GM19043 (cell line): ENCODE data around the gene TECPR1.

Experiments used
- ATAC-seq: cut with Tn5 transposase; IDR thresholded peaks from one replicate; pipeline ENCODE4 v1.9.1; 2021; ENCODE audit warnings: low read depth; ENCODE audit not compliant: unreplicated experiment

The TECPR1 gene

DNA sequence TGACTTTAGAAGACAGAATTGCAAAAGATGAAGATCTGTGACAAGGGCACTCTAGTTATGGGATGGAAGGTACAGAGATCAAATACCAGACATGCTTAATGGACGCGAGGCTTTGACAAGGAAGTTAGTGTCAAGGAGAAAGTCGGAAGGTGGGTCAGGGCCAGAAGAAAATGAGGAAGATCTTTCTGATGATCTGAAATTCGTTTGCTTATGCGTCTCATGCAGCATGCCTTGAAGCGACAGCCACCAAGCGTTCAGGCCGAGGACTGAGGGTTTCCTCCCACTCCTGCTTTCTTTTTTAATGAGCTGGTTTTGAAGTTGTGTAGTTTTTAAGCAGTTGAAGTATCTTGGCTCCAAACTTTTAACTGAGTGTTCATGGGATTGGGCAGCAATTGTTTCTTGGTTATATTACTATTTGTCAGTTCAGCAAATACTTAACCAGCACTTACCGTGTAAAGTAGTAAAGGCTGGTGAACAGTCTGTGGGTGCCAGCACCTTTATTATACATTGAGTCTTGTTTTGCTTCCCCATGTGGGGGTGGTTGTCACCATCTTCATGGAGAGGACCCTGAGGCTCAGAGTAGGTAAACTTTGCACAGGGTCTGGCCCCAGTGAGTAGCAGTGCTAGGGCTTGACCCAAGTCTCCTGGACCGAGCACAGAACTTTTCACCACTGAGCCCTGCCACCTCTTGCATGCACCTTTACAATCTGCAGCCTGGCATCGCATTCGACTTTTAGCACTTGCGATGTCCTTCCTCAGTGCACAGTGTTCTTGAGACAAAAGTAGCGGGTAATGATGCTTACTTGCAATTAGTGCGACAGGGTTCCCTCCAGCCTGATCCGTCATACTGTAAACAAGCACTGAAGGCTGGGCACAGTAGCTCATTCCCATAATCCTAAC lies 55.1 kb downstream of the TECPR1 start:
- ATAC-seq: no peak

DNA sequence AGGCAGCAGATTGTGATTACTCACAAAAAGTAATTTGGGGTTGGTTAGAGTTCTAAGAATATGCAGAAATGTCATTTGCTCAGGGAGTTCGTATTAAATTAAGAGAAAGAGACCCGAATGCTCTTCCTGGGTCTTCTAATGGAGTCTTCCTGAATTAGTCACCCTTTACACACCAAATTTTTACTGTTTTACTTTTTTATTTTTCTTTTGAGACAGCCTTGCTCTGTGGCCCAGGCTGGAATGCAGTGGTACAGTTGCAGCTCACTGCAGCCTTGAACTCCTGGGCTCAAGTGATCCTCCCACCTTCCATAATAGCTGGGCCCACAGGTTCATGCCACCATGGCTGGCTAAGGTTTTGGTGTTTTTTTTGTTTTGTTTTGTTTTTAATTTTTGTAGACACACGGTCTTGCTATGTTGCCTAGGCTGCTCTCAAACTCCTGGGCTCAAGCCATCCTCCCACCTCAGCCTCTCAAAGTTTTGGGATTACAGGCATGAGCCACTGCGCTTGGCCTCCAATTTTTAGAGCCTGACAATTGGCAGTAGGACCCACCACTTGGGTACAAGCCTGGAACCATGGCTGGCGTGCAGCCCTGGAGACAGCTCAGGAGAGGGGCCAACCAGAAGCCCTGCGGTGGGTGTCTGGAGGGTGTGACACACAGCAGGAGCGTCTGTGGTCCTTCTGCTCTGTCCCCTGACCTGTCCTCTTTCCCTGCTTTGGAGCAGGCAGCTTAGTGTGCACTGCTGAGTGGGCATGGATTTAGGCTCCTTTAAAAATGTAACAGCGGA lies 57.2 kb downstream of the TECPR1 start:
- ATAC-seq: no peak

DNA sequence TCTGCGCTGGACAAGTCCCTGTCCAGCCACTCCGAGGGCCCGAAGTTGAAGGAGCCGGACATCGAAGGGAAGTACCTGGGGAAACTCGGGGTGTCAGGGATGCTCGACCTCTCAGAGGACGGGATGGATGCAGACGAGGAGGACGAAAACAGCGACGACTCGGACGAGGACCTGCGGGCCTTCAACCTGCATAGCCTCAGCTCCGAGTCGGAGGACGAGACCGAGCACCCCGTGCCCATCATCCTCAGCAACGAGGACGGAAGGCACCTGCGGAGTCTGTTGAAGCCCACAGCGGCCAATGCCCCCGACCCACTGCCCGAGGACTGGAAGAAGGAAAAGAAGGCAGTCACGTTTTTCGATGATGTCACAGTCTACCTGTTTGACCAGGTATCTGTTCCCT lies 57.8 kb downstream of the TECPR1 start:
- no peak for ATAC-seq

DNA sequence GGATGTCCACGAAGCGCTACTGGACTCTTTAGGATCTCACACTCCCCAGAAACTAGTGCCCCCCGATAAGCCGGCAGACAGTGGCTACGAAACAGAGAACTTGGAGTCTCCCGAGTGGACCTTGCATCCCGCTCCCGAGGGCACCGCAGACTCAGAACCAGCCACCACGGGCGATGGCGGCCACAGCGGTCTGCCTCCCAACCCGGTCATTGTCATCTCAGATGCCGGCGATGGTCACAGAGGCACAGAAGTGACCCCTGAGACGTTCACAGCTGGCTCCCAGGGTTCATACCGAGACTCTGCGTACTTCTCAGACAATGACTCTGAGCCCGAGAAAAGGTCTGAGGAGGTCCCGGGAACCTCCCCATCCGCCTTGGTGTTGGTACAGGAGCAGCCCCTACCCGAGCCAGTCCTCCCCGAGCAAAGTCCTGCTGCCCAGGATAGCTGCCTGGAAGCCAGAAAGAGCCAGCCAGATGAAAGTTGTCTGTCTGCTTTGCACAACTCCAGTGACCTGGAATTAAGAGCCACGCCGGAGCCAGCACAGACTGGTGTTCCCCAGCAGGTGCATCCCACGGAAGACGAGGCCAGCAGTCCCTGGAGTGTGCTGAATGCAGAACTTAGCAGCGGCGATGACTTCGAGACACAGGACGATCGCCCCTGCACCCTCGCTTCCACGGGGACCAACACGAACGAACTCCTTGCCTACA lies 58.4 kb downstream of the TECPR1 start:
- ATAC-seq: no peak

DNA sequence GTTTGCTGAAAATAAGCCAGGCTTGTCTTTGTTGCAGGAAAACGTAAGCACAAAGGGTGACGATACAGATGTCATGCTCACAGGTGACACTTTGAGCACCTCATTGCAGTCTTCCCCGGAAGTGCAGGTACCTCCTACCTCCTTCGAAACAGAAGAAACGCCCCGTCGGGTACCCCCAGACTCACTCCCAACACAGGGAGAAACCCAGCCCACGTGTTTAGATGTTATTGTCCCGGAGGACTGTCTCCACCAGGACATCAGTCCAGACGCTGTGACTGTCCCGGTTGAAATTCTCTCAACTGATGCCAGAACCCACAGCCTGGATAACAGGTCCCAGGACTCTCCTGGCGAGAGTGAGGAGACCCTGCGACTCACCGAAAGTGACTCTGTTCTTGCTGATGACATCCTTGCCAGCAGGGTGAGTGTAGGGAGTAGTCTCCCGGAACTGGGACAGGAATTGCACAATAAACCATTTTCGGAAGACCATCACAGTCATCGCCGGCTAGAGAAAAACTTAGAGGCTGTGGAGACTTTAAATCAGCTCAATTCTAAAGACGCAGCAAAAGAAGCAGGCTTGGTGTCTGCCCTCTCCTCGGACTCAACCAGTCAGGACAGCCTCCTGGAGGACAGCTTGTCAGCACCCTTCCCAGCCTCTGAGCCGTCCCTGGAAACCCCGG lies 59.1 kb downstream of the TECPR1 start:
- no peak for ATAC-seq

DNA sequence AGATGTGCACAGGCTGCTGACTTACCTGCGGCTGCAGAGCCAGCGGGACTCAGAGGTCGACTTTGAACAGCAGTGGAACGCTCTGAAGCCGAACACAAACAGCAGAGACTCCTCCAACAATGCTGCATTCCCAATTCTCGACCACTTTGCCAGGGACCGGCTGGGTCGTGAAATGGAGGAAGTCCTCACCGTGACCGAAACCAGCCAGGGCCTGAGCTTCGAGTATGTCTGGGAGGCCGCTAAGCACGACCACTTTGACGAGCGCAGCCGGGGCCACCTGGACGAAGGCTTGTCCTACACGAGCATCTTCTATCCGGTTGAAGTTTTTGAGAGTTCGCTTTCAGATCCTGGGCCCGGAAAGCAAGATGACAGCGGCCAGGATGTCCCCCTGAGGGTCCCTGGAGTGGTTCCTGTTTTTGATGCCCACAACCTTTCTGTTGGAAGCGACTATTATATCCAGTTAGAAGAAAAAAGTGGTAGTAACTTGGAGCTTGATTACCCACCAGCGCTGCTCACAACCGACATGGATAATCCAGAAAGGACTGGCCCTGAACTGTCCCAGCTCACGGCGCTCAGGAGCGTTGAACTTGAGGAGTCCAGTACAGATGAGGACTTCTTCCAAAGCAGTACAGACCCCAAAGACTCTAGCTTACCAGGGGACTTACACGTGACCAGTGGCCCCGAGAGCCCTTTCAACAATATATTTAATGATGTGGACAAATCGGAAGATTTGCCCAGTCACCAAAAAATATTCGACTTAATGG lies 60.2 kb downstream of the TECPR1 start:
- ATAC-seq: no peak

DNA sequence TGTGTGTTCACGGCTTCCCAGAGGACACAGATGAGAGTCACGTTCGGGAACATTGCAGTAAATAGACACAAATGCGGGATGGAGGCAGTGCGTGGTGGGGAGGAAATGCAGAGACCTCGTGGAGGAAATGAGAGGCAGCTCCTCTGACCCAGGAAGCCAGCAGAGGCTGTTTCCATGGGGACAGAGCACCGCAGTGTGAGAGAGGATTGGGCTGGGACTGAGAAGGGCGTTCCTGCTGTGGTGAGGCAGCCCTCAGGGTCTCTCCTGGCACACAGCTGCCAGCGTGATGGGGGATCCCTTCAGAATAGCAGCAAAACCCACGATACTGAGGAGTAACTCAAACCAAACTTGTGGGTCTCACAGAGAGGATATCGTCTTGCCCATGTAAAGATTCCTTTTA lies 62.5 kb downstream of the TECPR1 start:
- ATAC-seq: no peak

DNA sequence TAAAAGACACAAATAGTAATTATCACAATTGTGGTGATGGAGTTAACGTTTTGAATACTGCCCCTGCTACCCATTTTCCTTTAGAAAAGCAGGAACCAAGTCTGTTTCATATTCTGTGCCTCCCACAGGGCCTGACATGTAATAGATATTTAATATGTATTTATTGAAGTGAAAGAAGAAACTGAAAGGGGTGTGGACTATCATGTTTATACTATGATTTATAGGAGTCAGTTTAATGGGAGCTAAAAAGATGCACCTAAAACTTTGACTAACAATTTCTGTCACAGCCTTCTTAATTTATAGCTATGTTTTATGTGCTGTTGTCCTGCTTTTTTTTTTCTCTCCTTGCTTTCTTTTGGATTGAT lies 64.9 kb downstream of the TECPR1 start:
- no peak for ATAC-seq

DNA sequence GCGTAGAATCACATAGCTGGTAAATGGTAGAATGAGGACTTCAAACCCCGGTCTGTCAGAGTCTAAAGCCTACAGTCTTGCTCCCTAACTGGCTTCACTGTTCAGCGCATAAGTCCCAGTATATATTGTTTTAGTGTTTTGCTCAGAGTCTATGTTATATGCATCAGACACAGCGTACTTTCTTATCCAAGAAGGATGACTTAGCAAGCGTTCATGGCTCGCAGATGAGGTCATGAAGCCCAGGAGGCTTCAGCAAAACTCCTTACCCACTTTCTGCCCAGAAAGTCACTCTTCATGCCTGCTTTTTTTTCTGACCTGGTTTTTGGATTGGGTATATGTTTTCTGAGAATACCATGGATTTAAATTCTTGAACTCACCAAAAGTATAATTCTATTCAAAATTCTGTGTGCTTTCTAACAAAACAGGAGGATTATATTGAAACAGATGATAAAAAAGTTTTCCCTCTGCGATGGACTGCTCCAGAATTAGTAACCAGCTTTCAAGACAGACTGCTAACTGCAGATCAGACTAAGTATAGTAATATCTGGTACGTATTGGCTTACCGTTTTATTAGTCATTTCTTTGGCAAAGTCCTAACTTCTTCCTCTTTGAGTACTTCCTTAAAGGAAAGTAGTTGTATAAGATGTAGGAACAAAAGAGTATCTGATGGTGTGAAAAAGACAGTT lies 65.4 kb downstream of the TECPR1 start:
- ATAC-seq: no peak

DNA sequence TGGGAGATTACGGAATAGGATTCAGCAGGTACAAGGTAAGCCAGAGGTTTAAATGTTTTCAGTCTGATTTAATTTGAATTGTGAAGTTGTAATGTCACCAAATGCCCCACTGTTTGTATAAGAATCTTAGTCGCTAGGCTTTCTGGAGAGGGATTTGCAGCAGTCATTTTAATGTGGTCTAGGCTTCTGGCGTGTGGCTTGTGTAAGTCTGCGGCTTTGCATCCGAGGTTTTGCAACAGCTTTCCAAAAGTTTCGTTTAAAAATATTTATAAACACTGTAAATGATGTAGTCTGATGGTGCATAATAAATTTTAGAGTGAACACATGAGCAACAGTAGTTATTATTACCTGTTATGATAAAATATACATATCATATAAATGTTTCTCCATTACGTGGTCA lies 66.9 kb downstream of the TECPR1 start:
- no peak for ATAC-seq

DNA sequence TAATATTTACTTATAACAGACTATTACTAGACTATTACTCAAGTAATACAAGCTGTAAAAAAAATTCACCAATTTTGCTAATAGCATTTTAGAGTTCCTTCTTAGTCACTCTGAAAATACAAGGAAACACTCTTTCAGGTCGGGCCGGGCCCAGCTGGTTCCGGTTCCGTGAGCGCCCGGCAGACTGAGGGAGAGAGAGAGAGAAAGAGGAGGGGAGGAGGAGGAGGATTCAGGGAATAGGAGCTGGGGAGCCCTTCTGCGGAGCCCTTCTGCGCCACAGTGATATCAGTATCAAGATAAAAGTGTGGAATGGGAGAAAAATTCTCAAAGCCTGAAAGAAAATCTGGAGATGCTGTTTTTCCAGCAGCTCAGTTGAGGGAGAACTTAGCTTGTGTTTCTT lies 71.3 kb downstream of the TECPR1 start:
- ATAC-seq: no peak

DNA sequence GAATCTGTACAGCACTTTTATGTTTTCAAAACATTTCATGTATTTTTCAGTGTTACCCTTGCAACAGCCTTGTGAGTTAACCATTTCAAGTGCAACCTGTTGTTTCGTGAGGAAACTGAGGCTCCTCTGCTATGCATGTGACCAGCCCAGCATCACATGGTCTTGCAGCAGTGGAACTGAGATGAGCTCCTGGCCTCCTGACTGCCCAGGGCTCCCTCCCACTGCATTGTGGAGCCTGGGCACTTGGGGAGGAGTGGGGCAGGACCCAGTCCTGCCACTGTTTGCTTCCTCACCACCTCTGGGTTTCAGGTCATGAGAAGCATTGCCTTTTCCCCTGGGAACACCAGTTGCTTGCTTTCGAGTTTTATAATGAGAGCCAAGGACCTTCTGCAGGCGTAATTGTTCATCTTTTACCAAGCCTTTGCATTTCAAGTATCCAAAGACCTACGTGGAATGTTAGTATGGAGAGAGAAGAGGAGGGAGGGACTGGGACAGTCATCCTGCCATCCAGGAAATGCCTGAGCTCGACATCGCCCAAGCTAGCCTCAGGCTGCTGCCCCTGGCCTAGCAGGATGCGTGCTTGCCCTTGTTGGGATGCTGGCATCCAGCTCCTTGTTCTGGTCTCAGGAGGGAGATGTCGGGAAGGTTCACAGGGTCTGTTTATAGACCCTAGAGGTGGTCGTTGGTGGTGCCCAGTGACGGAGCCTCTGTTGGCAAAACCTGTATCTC lies 73.1 kb downstream of the TECPR1 start:
- no peak for ATAC-seq

DNA sequence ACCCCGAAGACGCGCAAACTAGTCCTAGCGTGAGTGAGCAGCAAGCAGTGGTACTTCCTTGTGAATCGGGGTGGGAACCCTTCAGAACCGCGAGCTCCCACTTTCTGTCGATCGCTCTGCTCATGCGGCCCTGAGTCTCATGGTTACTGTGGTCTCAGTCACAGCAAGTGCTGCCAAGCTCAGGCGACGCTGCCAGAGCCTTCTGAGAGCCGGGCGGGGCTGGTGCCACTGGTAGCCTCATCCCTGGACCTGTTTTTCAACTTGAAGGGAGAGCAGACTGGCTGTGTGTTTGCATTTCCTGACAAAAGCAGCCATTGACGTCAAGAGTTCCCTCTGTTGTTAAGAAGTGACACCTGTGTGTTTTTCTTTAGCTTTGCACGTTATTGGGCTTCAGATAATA lies 73.7 kb downstream of the TECPR1 start:
- ATAC-seq: no peak

DNA sequence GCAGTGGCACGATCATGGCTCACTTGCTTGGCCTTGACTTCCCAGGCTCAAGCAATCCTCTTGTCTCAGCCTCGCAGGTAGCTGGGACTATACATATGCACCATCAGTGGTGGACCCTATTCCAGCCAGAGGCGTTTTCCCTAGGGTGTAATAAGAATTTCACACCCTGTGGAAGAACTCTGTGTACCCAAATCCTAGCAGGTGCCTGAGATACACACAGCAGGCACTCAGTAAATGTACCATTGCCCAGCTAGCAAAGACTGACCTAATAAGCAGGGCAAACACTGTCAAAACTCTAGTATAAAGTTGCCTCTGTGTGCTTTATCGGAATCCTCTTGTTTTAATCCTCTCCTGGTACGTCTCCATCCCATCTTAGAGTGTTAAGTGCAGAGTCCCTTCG lies 74.5 kb downstream of the TECPR1 start:
- no peak for ATAC-seq

DNA sequence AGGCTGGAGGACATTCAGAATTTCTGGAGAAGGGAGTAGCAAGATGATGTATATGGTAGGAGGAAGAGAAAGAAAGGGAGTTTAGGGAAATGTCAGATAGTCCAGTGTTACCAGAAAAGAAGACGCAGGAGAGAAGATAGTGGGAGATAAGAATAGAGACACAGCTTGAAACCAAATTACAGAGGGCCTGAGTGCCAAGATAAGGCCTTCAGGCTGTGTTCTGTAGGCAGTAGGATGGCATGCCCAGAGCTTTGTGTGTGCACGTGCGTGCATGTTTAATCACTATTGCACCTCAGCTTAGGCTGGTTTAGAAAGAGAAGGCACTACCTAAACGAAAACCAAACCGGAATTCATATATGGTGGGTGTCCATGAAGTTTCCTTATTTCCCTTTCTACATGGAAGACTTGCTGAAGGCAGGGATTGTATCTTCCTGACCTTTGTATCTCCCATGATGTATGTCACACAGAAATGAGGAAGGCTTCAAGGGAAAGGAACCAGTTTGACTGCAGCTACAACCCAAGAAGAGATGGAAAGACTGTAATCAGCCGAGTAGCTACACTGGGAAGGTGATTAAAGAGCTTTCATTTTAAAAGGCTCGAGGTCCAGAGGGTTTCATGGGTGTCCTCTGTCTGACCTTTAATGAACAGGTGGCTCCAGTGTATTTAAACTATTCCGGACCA lies 76.6 kb downstream of the TECPR1 start:
- ATAC-seq: no peak

DNA sequence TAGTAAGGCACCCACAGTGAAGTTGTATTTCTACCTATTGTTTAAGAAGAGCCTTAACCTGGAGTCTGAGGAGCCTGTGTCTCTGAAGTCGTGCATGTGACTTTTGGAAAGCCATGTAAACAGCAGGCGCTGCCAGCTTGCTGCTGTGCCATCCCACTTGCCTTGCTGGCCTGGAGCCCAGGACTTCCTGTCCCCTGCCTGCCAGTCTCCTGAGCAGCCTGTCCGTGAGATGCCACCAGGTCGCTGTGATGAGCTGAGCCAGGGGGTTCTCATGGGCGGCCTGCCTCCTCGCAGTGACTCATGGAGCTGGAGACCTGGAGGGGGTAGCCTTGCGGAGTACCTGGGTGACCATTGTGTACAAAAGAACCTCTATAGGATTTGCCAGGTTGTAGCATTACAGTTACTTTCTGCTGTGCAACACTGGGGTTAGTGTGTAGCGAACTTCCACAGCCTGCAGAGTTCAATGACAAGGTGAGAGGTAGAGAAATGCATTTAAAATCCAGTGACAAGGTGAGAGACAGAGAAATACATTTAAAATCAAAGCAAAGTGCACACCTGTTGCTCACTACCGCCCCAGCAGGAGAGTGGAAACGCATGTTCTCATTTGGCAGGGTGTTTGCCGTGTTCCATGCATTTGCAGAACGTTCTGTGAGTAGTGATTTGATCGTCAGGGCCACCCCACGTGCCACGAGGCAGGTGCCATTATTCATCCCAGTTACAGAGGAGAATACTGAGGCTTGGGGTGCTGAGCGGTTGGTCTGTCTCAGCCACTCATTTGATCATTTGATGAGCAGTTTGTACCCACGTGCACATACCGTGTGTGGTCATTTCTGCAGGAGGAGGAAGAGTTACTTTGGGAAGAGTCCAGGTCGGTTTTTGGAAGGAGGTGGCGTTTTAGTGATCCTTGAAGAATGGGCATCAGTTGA lies 77.4 kb downstream of the TECPR1 start:
- no peak for ATAC-seq

DNA sequence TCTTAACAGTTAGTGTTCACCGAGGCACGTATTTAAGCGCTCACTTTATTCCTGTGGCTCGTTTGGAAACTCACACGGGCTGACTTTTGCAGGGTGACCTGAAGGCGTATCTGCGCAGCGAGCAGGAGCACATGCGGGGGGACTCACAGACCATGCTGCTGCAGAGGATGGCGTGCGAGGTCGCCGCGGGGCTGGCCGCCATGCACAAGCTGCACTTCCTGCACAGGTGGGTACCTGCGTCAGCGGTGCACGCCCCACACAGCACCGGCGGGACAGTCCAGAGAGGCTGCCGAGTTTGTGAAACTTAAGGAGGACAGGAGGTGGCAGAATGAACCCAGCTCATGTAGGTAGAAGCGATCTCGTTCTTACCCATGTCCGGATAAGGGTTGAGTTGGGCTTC lies 80.6 kb downstream of the TECPR1 start:
- ATAC-seq: no peak
